Stimulated activated CD4-positive, alpha-beta T cell treated with anti-CD3 and anti-CD28 coated beads, Interleukin-15, amount 100 ng/mL, for 1 hour (primary cell): ENCODE results near the gene DMBT1.

Source experiments
- DNase-seq, 2 donors: peaks; one replicate each; pipeline ENCODE4 v3.0.0-alpha.2; 2020; ENCODE audit warnings: low read depth in 1 of 2, low spot score in 1 of 2

The DMBT1 gene

GRCh38 chr10:122643931-122644534, 83.5 kb downstream of the DMBT1 start:
- DNase-seq = no peak

- no peak for DNase-seq
These were observed 86.2 kb downstream of the DMBT1 start for GRCh38 chr10:122646511-122647382.

GRCh38 chr10:122647383-122647968, 86.9 kb downstream of the DMBT1 start:
- no peak for DNase-seq

GRCh38 chr10:122648599-122649428, 88.3 kb downstream of the DMBT1 start:
- no peak for DNase-seq

GRCh38 chr10:122649903-122650302, 89.3 kb downstream of the DMBT1 start:
- DNase-seq = no peak

- DNase-seq = no peak
These were observed 89.8 kb downstream of the DMBT1 start for GRCh38 chr10:122650331-122650730.

- no peak for DNase-seq
These were observed 95.2 kb downstream of the DMBT1 start for GRCh38 chr10:122655524-122656307.

- DNase-seq = no peak
These were observed 95.8 kb downstream of the DMBT1 start for GRCh38 chr10:122656308-122656705.

GRCh38 chr10:122656741-122657140, 96.2 kb downstream of the DMBT1 start:
- DNase-seq = no peak

- DNase-seq = no peak
These were observed 96.7 kb downstream of the DMBT1 start for GRCh38 chr10:122657255-122657654.

- no peak for DNase-seq
These were observed 97.2 kb downstream of the DMBT1 start for GRCh38 chr10:122657729-122658128.

GRCh38 chr10:122658356-122659049, 97.9 kb downstream of the DMBT1 start:
- no peak for DNase-seq

- no peak for DNase-seq
These were observed 98.6 kb downstream of the DMBT1 start for GRCh38 chr10:122659126-122659525.

GRCh38 chr10:122659651-122660050, 99.1 kb downstream of the DMBT1 start:
- no peak for DNase-seq

GRCh38 chr10:122660696-122661095, 100.1 kb downstream of the DMBT1 start:
- no peak for DNase-seq

- DNase-seq = no peak
These were observed 101.7 kb downstream of the DMBT1 start for GRCh38 chr10:122662231-122662630.

GRCh38 chr10:122663516-122664130, 103.1 kb downstream of the DMBT1 start:
- no peak for DNase-seq

- no peak for DNase-seq
These were observed 103.9 kb downstream of the DMBT1 start for GRCh38 chr10:122664501-122664900.

- DNase-seq = no peak
These were observed 104.8 kb downstream of the DMBT1 start for GRCh38 chr10:122665329-122665860.
